HEK293 (cell line): Measurements from ENCODE around the gene RAB1B.

Experiments used
- CTCF ChIA-PET: fragments of 350-600 bp; formaldehyde crosslinking; extraction: SDS; loops from one replicate; lab custom pipeline; 2021; ENCODE audit warnings: antibody characterized with exemption; lab: Yijun Ruan, JAX
- POLR2A ChIA-PET: fragments of 300-600 bp; formaldehyde crosslinking; extraction: SDS; loops from one replicate; lab custom pipeline; 2020; ENCODE audit warnings: antibody characterized with exemption, inconsistent platforms; lab: Yijun Ruan, JAX
- H3K27ac ChIP-seq: fragments of 200-500 bp; sonication (Bioruptor generic); 2 replicates; pipeline ENCODE4 v1.5.1; 2014; ENCODE audit warnings: low read depth, low read length, control low read depth, inconsistent platforms; ENCODE audit errors: extremely low read depth
- H3K36me3 ChIP-seq, 2 experiments: fragments of 200-500 bp in 1 of 2; sonication (Bioruptor generic) in 1 of 2; 1 replicate in 1 of 2; 2 replicates in 1 of 2; pipeline ENCODE4 v1.5.1; 2014 to 2017; ENCODE audit warnings: inconsistent platforms in 2 of 2, low read length in 2 of 2; ENCODE audit not compliant: control insufficient read depth in 2 of 2, insufficient read depth in 1 of 2
- H3K4me1 ChIP-seq: fragments of 200-500 bp; sonication (Bioruptor generic); 2 replicates; pipeline ENCODE4 v1.5.1; 2014; ENCODE audit warnings: mild to moderate bottlenecking, low read length, inconsistent platforms; ENCODE audit not compliant: control insufficient read depth, insufficient read depth
- H3K4me3 ChIP-seq: 2 replicates; pipeline ENCODE4 v1.5.1; 2011; ENCODE audit warnings: low read depth, mild to moderate bottlenecking, control low read depth, low read length, moderate library complexity
- H3K9me3 ChIP-seq: fragments of 200-500 bp; sonication (Bioruptor generic); 2 replicates; pipeline ENCODE4 v1.5.1; 2014; ENCODE audit warnings: low read depth, low read length, inconsistent platforms; ENCODE audit not compliant: control insufficient read depth, insufficient read depth
- GLIS1 ChIP-seq: fragments of 450-650 bp; formaldehyde crosslinking; IDR thresholded peaks from 2 replicates; pipeline ENCODE4 v1.5.1; 2016; ENCODE audit warnings: missing biosample characterization, missing genetic modification characterization
- GLIS2 ChIP-seq: fragments of 450-650 bp; formaldehyde crosslinking; IDR thresholded peaks from 2 replicates; pipeline ENCODE4 v1.5.1; 2016; ENCODE audit warnings: missing biosample characterization, missing genetic modification characterization
- KLF8 ChIP-seq: fragments of 450-650 bp; formaldehyde crosslinking; IDR thresholded peaks from 2 replicates; pipeline ENCODE4 v1.5.1; 2016; ENCODE audit warnings: missing biosample characterization, missing genetic modification characterization
- OSR2 ChIP-seq: fragments of 450-650 bp; formaldehyde crosslinking; IDR thresholded peaks from 2 replicates; pipeline ENCODE4 v1.5.1; 2016; ENCODE audit warnings: missing biosample characterization, missing genetic modification characterization
- SP7 ChIP-seq: fragments of 450-650 bp; formaldehyde crosslinking; IDR thresholded peaks from 2 replicates; pipeline ENCODE4 v1.5.1; 2016; ENCODE audit warnings: missing biosample characterization, missing genetic modification characterization
- ZBTB48 ChIP-seq: fragments of 450-650 bp; formaldehyde crosslinking; IDR thresholded peaks from 2 replicates; pipeline ENCODE4 v1.5.1; 2016; ENCODE audit warnings: missing biosample characterization, missing genetic modification characterization
- ZBTB7A ChIP-seq: fragments of 450-650 bp; formaldehyde crosslinking; IDR thresholded peaks from 2 replicates; pipeline ENCODE4 v1.5.1; 2016; ENCODE audit warnings: low read depth, missing biosample characterization, missing genetic modification characterization
- ZEB2 ChIP-seq: fragments of 450-650 bp; formaldehyde crosslinking; IDR thresholded peaks from 2 replicates; pipeline ENCODE4 v1.5.1; 2016; ENCODE audit warnings: missing biosample characterization, missing genetic modification characterization
- ZFHX2 ChIP-seq: fragments of 450-650 bp; formaldehyde crosslinking; conservative IDR thresholded peaks from 2 replicates; pipeline ENCODE4 v1.5.1; 2016; ENCODE audit warnings: missing biosample characterization, missing genetic modification characterization
- ZNF335 ChIP-seq: fragments of 450-650 bp; formaldehyde crosslinking; conservative IDR thresholded peaks from 2 replicates; pipeline ENCODE4 v1.5.1; 2016; ENCODE audit warnings: missing biosample characterization, missing genetic modification characterization
- ZNF600 ChIP-seq: fragments of 450-650 bp; formaldehyde crosslinking; IDR thresholded peaks from 2 replicates; pipeline ENCODE4 v1.5.1; 2016; ENCODE audit warnings: missing biosample characterization, missing genetic modification characterization
- ZNF623 ChIP-seq: fragments of 450-650 bp; formaldehyde crosslinking; IDR thresholded peaks from 2 replicates; pipeline ENCODE4 v1.5.1; 2016; ENCODE audit warnings: missing biosample characterization, missing genetic modification characterization
- TF ChIP-seq, protein P1 (sequence below): fragments of 450-650 bp; formaldehyde crosslinking; IDR thresholded peaks from 2 replicates; pipeline ENCODE4 v1.5.1; 2017; ENCODE audit warnings: missing biosample characterization, missing genetic modification characterization
- TF ChIP-seq, protein P2 (sequence below): fragments of 450-650 bp; formaldehyde crosslinking; IDR thresholded peaks from 2 replicates; pipeline ENCODE4 v1.5.1; 2016; ENCODE audit warnings: missing biosample characterization, missing genetic modification characterization
- TF ChIP-seq, protein P3 (sequence below): fragments of 450-650 bp; formaldehyde crosslinking; optimal IDR thresholded peaks from 2 replicates; pipeline ENCODE3; 2016; ENCODE audit warnings: missing biosample characterization, mild to moderate bottlenecking, missing genetic modification characterization

RAB1B gene

DNA sequence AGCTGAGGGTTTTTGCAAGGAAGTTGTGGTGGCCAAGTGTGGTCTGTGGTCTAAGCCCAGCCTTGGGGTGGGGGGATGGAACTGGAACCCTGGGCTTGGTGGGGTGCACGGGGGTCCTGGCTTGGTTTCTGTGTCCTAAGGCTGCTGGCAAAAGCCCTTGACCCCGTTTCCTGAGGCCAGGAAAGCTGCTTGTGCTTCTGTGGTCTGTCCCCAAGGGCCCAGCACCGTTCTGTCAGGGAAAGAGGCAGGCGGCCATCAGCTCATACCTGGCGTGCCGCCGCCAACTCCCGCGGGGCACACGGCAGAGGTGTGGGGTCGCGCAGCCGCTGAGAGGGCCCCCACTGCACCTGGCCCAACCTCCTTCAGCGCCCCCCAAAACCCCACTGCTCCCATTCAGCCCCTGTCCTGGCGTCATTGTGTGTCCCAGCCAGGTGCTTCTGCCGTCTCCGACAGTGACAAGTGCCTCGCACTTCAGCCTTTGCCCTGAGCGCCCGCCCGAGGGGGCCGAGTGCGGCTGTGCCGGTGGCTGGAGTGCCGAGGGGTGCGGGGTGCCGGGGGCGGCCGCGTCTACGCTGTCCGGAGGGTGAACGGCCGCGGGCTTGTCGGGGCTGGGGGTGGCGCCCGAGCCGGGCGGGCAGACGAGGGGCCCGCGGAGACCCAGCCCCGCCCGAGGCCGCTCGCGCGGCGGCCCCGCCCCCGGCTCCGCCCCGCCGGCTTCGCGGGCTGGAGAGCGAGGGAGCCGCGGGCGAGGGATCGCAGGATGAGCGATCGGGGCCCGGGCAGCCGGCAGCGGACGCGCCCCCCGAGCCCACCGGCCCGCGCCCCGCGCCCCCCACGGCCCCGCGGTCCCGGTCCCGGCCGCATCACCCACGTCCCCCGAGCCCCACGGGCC, 9.3 kb downstream of the RAB1B start, which contains the start of gene CNIH2 (continued):
- TF ChIP-seq, protein P1, sequence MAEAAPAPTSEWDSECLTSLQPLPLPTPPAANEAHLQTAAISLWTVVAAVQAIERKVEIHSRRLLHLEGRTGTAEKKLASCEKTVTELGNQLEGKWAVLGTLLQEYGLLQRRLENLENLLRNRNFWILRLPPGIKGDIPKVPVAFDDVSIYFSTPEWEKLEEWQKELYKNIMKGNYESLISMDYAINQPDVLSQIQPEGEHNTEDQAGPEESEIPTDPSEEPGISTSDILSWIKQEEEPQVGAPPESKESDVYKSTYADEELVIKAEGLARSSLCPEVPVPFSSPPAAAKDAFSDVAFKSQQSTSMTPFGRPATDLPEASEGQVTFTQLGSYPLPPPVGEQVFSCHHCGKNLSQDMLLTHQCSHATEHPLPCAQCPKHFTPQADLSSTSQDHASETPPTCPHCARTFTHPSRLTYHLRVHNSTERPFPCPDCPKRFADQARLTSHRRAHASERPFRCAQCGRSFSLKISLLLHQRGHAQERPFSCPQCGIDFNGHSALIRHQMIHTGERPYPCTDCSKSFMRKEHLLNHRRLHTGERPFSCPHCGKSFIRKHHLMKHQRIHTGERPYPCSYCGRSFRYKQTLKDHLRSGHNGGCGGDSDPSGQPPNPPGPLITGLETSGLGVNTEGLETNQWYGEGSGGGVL (tag by site-specific recombination): no peak
- TF ChIP-seq, protein P2, sequence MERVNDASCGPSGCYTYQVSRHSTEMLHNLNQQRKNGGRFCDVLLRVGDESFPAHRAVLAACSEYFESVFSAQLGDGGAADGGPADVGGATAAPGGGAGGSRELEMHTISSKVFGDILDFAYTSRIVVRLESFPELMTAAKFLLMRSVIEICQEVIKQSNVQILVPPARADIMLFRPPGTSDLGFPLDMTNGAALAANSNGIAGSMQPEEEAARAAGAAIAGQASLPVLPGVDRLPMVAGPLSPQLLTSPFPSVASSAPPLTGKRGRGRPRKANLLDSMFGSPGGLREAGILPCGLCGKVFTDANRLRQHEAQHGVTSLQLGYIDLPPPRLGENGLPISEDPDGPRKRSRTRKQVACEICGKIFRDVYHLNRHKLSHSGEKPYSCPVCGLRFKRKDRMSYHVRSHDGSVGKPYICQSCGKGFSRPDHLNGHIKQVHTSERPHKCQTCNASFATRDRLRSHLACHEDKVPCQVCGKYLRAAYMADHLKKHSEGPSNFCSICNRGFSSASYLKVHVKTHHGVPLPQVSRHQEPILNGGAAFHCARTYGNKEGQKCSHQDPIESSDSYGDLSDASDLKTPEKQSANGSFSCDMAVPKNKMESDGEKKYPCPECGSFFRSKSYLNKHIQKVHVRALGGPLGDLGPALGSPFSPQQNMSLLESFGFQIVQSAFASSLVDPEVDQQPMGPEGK (tag by site-specific recombination): peak; percentile 31; the same call in 1 of the 2 replicates
- TF ChIP-seq ZEB2 (tag by site-specific recombination) (0 out of 2 replicates have a peak, but pooled peaks have one; percentile 28), GLIS2 (tag by site-specific recombination) (peak; percentile 71), SP7 (no peak), ZNF600 (tag by site-specific recombination) (peak; percentile 64), GLIS1 (tag by site-specific recombination) (peak; percentile 27; the same call in 1 of the 2 replicates), OSR2 (tag by site-specific recombination) (no peak), ZNF623 (tag by site-specific recombination) (no peak), KLF8 (tag by site-specific recombination) (peak; percentile 28; the same call in 1 of the 2 replicates), ZBTB7A (tag by site-specific recombination) (0 out of 2 replicates have a peak, but pooled peaks have one; percentile 10), ZBTB48 (no peak)
- TF ChIP-seq, protein P3, sequence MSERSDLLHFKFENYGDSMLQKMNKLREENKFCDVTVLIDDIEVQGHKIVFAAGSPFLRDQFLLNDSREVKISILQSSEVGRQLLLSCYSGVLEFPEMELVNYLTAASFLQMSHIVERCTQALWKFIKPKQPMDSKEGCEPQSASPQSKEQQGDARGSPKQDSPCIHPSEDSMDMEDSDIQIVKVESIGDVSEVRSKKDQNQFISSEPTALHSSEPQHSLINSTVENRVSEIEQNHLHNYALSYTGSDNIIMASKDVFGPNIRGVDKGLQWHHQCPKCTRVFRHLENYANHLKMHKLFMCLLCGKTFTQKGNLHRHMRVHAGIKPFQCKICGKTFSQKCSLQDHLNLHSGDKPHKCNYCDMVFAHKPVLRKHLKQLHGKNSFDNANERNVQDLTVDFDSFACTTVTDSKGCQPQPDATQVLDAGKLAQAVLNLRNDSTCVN: peak; percentile 38
- TF ChIP-seq, all 188 proteins: peak for 13

DNA sequence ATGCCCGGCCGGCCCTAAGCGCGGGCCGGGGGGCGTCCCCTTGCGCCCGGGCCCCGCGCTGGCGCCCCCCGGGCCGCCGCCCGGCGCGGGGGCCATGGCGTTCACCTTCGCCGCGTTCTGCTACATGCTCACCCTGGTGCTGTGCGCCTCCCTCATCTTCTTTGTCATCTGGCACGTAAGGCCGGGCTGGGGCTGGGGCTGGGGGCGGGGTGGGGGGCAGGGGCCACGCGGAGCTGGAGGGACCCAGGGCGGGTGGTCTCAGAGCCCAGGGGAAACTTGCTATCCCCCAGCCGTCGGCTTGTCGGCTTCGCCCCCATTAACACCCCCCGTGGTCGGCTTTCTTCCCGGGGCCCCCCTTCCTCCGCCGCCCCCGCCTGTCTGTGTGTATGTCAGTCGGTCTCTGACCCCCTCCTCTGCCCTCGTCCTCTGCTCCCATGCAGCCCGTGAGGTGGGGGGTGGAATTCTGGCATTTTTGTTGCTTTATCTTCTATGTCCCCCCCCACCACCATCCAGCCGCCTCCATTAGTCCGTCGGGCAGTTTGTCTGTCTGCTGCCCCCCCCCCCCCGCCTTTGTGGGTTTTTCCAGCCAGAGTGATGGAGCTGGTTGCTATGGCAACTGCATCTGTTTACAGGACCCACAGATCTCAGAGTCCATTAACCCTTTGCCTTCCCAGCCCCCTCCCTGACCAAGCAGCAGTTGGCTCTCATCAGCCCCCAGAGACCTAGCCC, 10.1 kb downstream of the RAB1B start:
- POLR2A ChIA-PET: interaction anchor here (0.5 to 0.8 kb wide), 4 partner anchors 10 to 66 kb away, joined by 3 to 6 read pairs (median 6); partner anchors contain the start of genes RAB1B and YIF1A
- Histone ChIP-seq H3K4me1 (no peaks in the 10 kb centered on the region), H3K27ac (no peak overlapping the region), H3K4me3 (peak overlapping the region; percentile 27), H3K36me3 (peaks cover 0 to 34% of the 10 kb centered on the region in 2 experiments; a peak in 1 of 3 replicates), H3K9me3 (no peaks in the 10 kb centered on the region)
- CTCF ChIA-PET: interaction anchor here (0.6 to 1.0 kb wide), 2 partner anchors 9 to 10 kb away, joined by 3 to 5 read pairs; partner anchors contain the start of gene RAB1B
- TF ChIP-seq ZFHX2 (tag by site-specific recombination) (0 out of 2 replicates have a peak, but pooled peaks have one; percentile 21), ZNF335 (tag by site-specific recombination) (no peak)
- TF ChIP-seq, protein P2 (tag by site-specific recombination): 0 out of 2 replicates have a peak, but pooled peaks have one; percentile 65
